Sigmoid colon (tissue), 7 donors: ENCODE measurements around the gene MAP4K1. TPM values are rescaled to one million over a fixed set of nuclear protein-coding genes. Genes with fewer than 3 reads are reported as not detected.
"Not testable (repeated sequence)": the region's sequence is repeated elsewhere in the genome, so short reads cannot be mapped to it uniquely, and the experiment has no call there.

ENCODE experiments used
- DNase-seq: peaks from one replicate; pipeline ENCODE4 v3.0.0-alpha.2; 2019
- H3K27ac ChIP-seq, 4 donors: fragments of 200-600 bp; sonication (generic); one replicate each; pipeline ENCODE4 v1.5.1; 2016 to 2019; ENCODE audit warnings: mild to moderate bottlenecking in 1 of 4
- H3K27me3 ChIP-seq, 3 donors: fragments of 200-600 bp; sonication (generic); one replicate each; pipeline ENCODE4 v1.5.1; 2019; ENCODE audit warnings: mild to moderate bottlenecking in 1 of 3
- H3K36me3 ChIP-seq, 4 donors: fragments of 200-600 bp; sonication (generic); one replicate each; pipeline ENCODE4 v1.5.1; 2016 to 2019
- H3K4me1 ChIP-seq, 4 donors: fragments of 200-600 bp; sonication (generic); one replicate each; pipeline ENCODE4 v1.5.1; 2017 to 2019
- H3K4me3 ChIP-seq, 4 donors: fragments of 200-600 bp; sonication (generic); one replicate each; pipeline ENCODE4 v1.5.1; 2017 to 2019; ENCODE audit warnings: mild to moderate bottlenecking in 2 of 4, moderate library complexity in 1 of 4
- H3K9me3 ChIP-seq, 4 donors: fragments of 200-600 bp in 3 of 4; sonication (generic) in 3 of 4; one replicate each; pipeline versions ENCODE4 v1.5.1 to v1.6.1; 2013 to 2019
- CTCF ChIP-seq, 4 experiments: fragments of 450-650 bp in 3 of 4; fragments of 200-600 bp in 1 of 4; IDR thresholded peaks; one replicate each; pipeline ENCODE4 v1.5.1; 2016 to 2019; ENCODE audit warnings: antibody characterized with exemption in 4 of 4, mild to moderate bottlenecking in 3 of 4, moderate library complexity in 2 of 4
- EP300 ChIP-seq, 4 donors: sonication (generic); formaldehyde crosslinking; IDR thresholded peaks; one replicate each; pipeline ENCODE4 v1.6.1; 2017; ENCODE audit warnings: antibody characterized with exemption in 4 of 4
- POLR2A ChIP-seq, 2 donors: fragments of 450-650 bp; IDR thresholded peaks; one replicate each; pipeline ENCODE4 v1.6.1; 2016; ENCODE audit warnings: antibody characterized with exemption in 2 of 2, mild to moderate bottlenecking in 2 of 2, moderate library complexity in 2 of 2
- POLR2AphosphoS5 ChIP-seq, 4 donors: sonication (generic); formaldehyde crosslinking; IDR thresholded peaks; one replicate each; pipeline ENCODE4 v1.6.1; 2017; ENCODE audit warnings: antibody characterized with exemption in 4 of 4
- WGBS, 2 donors: extraction: QIAGEN DNeasy Blood & Tissue Kit; methylation state at CpG; one replicate each; pipeline ENCODE4 v1.1.7; 2013; 5-methylcytosine and 5-hydroxymethylcytosine counted together
- intact Hi-C: fragments of 100-400 bp; cut with DNase I; formaldehyde crosslinking; loops from one replicate; pipeline ENCODE4 v1.15.1; 2023
- polyA plus RNA-seq, 3 donors: library from polyadenylated mRNA; stranded (reverse); fragments of 200-250 nt; gene quantifications; one replicate each; pipeline ENCODE4 v1.2.3, GENCODE V29; 2013
- total RNA-seq, 4 donors: library from RNA; depleted of rRNA; stranded (reverse); fragments of >200 nt; gene quantifications; one replicate each; pipeline ENCODE4 v1.1.0, GENCODE V29; 2016
- donor health status: healthy with polysubstance abuse.
- donor health status: Bipolar disorder and iron deficiency.
- donor health status: healthy.

Gene MAP4K1
- total and polyA plus RNA-seq, 7 donors = 1.2 to 29.7 (median 1.6) TPM

DNA sequence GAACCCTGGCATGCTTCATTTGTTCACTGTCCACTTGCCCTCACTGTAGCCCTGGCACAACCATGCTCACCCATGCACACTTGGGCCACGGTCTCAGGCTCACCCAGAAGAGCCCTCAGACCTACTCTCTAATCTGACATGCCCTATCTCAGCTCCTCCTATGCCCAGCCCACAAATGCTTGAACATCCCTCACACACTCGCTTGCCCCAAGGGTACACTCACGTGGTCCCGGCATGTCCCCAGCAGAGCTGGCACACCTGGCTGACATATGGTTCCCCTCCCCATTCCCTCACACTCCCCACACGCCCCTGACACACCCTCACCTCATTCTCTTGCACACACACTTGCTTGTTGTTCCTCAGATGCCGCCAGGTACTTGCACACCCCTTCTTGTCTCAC lies 55.7 kb downstream of the MAP4K1 start:
- peaks cover 7 to 22% (median 21%) of the 10 kb centered on the region in 3 donors for H3K27me3 ChIP-seq
- no peak for TF ChIP-seq POLR2A (IDR thresholded peaks at IDR 0.05)
- no peak for TF ChIP-seq CTCF (IDR thresholded peaks at IDR 0.05)
- TF ChIP-seq EP300 (IDR thresholded peaks at IDR 0.05) = no peak
- TF ChIP-seq POLR2AphosphoS5 (IDR thresholded peaks at IDR 0.05) = no peak
- intact Hi-C loops = no loop called here

DNA sequence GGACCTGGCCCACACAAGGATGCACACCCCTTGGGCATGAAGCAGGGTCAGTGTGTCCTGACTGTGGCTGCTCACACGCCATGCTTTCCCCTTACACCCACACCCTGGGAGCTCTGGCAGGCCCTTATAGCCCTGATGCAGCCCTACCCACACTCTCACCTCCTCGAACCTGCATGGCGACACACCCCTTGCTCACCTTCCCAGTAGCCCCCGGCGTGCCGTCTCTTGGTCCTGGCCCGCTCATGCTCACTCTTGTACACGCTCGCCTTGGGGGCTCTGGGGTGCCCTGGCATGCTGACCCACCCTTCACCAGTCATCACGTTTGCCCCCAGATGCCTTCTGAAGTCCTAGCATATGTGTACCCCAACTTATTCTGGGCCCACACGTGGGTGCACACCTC lies 56.1 kb downstream of the MAP4K1 start:
- no peak for DNase-seq
- peaks cover 7 to 22% (median 21%) of the 10 kb centered on the region in 3 donors for H3K27me3 ChIP-seq
- H3K36me3 ChIP-seq = no peaks in the 10 kb centered on the region
- peaks cover 0 to 6% (median 2%) of the 10 kb centered on the region in 4 donors for H3K4me1 ChIP-seq
- 80 to 86% methylated on average over 11 of the region's 11 CpGs for WGBS, 2 donors
- no peaks in the 10 kb centered on the region for H3K9me3 ChIP-seq
- intact Hi-C loops = no loop called here
- H3K27ac ChIP-seq = no peak overlapping the region
- TF ChIP-seq CTCF (IDR thresholded peaks at IDR 0.05) = no peak
- TF ChIP-seq POLR2A (IDR thresholded peaks at IDR 0.05) = no peak
- no peak for TF ChIP-seq EP300 (IDR thresholded peaks at IDR 0.05)
- no peak for TF ChIP-seq POLR2AphosphoS5 (IDR thresholded peaks at IDR 0.05)
- no peak overlapping the region for H3K4me3 ChIP-seq

More for the DNA sequence above, 55.7 kb downstream of the MAP4K1 start:
- peaks cover 0 to 6% (median 2%) of the 10 kb centered on the region in 4 donors for H3K4me1 ChIP-seq
- H3K27ac ChIP-seq = no peak overlapping the region
- DNase-seq = no peak
- H3K36me3 ChIP-seq = no peaks in the 10 kb centered on the region
- WGBS, 2 donors = 36 to 71% methylated on average over 6 of the region's 6 CpGs
- H3K4me3 ChIP-seq = no peak overlapping the region
- no peaks in the 10 kb centered on the region for H3K9me3 ChIP-seq

DNA sequence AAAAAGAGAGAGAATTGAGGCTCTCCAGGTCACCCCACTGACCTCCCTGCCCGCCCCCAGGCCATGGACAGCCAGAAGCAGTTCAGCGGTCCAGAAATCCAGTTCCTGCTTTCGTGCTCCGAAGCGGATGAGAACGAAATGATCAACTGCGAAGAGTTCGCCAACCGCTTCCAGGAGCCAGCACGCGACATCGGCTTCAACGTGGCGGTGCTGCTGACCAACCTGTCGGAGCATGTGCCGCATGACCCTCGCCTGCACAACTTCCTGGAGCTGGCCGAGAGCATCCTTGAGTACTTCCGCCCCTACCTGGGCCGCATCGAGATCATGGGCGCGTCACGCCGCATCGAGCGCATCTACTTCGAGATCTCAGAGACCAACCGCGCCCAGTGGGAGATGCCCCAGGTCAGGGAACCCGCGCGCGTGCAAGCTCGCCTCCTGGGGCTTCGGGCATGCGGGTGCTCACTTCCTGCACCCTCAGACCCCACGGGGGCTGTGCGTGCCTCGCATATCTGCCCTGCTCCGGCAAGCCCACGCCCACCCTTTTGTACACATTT lies 56.6 kb downstream of the MAP4K1 start:
- TF ChIP-seq POLR2AphosphoS5 (IDR thresholded peaks at IDR 0.05) (no peak), CTCF (IDR thresholded peaks at IDR 0.05) (no peak), EP300 (IDR thresholded peaks at IDR 0.05) (no peak)
- H3K27ac ChIP-seq = no peak overlapping the region
- H3K36me3 ChIP-seq = no peaks in the 10 kb centered on the region
- H3K27me3 ChIP-seq = peaks cover 7 to 21% (median 20%) of the 10 kb centered on the region in 3 donors
- no peak overlapping the region for H3K4me3 ChIP-seq
- H3K4me1 ChIP-seq = peaks cover 0 to 6% (median 2%) of the 10 kb centered on the region in 4 donors
- H3K9me3 ChIP-seq = no peaks in the 10 kb centered on the region
- intact Hi-C loops = no loop called here
- WGBS, 2 donors = 93 to 94% methylated on average over 42 of the region's 42 CpGs
- DNase-seq = no peak

DNA sequence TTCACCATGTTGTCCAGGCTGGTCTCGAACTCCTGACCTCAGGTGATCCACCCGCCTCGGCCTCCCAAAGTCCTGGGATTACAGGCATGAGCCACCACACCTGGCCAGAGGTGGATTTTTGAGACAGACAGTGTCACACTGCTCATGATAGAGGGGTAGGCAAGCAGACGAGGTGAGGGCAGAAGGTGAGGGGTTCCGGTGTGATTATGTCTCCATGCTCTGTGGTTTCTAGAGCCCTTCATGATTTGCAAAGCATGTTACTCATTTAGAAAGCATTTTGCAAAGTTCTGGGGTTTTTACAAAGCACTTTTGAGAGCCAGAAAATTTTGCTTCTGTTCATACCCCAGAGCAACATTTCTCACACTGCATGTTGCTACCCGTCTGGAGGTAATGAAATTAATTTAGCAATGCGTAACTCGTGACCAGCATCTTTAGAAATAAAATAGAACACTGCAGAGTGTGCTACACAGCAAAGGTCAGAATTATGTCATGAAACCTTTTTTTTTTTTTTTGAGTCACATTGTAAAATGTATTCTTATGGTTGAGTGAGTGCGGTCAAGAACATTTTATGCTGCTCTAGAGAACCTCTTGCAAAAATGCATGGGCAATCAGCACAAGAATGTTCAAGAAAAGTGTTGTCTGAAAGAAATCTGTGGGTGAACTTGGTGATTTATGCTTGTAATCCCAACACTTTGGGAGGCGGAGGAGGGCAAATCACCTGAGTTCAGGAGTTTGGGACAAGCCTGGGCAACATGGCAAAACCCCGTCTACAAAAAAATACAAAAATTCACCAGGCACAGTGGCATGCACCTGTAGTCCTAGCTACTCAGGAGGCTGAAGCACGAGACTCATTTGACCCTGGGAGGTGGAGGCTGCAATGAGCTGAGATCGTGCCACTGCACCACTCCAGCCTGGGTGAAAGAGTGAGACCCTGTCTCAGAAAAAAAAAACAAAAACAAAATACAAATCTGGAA lies 58.0 kb downstream of the MAP4K1 start:
- Histone ChIP-seq H3K27ac (no peak overlapping the region), H3K36me3 (no peaks in the 10 kb centered on the region), H3K9me3 (no peaks in the 10 kb centered on the region), H3K4me3 (no peak overlapping the region), H3K4me1 (no peaks in the 10 kb centered on the region), H3K27me3 (peaks cover 0 to 10% (median 8%) of the 10 kb centered on the region in 3 donors)
- intact Hi-C loops = no loop called here
- WGBS, 2 donors = 73 to 76% methylated on average over 13 of the region's 13 CpGs
- no peak for DNase-seq
- no peak for TF ChIP-seq POLR2A (IDR thresholded peaks at IDR 0.05)
- no peak for TF ChIP-seq POLR2AphosphoS5 (IDR thresholded peaks at IDR 0.05)
- no peak for TF ChIP-seq CTCF (IDR thresholded peaks at IDR 0.05)

- H3K27ac ChIP-seq, H3K9me3 ChIP-seq, H3K4me1 ChIP-seq, DNase-seq, intact Hi-C loops, H3K4me3 ChIP-seq, H3K36me3 ChIP-seq, H3K27me3 ChIP-seq: not testable (repeated sequence)
- WGBS, 2 donors = 85 to 92% methylated on average over 7 of the region's 7 CpGs
Observed at GRCh38 chr19:38558933-38559332, 58.8 kb downstream of the MAP4K1 start.
